Kidney (tissue), 14 donors: ENCODE results near the gene DRGX. TPM values are rescaled to one million over a fixed set of nuclear protein-coding genes. Genes with fewer than 3 reads are reported as not detected.
A peak's percentile ranks its signal among the peaks of the same experiment; 100 is the strongest.

Experiments used
- DNase-seq, 5 donors: peaks; one replicate each; pipeline ENCODE4 v3.0.0-alpha.2; 2013 to 2020
- FAIRE-seq: peaks from 2 replicates; lab custom pipeline; 2012; peaks lifted over from hg19 to GRCh38; lab: Jason Lieb, UNC
- H3K27ac ChIP-seq, 2 donors: one replicate each; pipeline ENCODE4 v1.7.0; 2013; ENCODE audit warnings: low read depth in 2 of 2, low read length in 2 of 2, inconsistent platforms in 1 of 2
- H3K27me3 ChIP-seq: one replicate; pipeline ENCODE4 v1.7.1; 2013; ENCODE audit warnings: low read length, inconsistent platforms; ENCODE audit not compliant: control insufficient read depth, insufficient read depth
- H3K36me3 ChIP-seq, 3 donors: one replicate each; pipeline versions ENCODE4 v1.7.0 to v1.7.1; 2013; ENCODE audit warnings: low read length in 3 of 3, control low read depth in 1 of 3, inconsistent platforms in 1 of 3; ENCODE audit not compliant: insufficient read depth in 3 of 3, control insufficient read depth in 2 of 3
- H3K4me1 ChIP-seq, 3 donors: one replicate each; pipeline versions ENCODE4 v1.7.0 to v1.7.1; 2013; ENCODE audit warnings: low read length in 3 of 3, inconsistent platforms in 1 of 3, low read depth in 1 of 3; ENCODE audit not compliant: control insufficient read depth in 2 of 3, insufficient read depth in 2 of 3
- H3K4me3 ChIP-seq, 3 donors: one replicate each; pipeline versions ENCODE4 v1.7.0 to v1.8.1; 2013; ENCODE audit warnings: low read length in 3 of 3, control low read depth in 1 of 3, inconsistent platforms in 1 of 3
- H3K9ac ChIP-seq, 3 donors: one replicate each; pipeline versions ENCODE4 v1.7.0 to v1.7.1; 2013; ENCODE audit warnings: low read length in 3 of 3, control low read depth in 1 of 3, inconsistent platforms in 1 of 3
- H3K9me3 ChIP-seq, 3 donors: one replicate each; pipeline versions ENCODE4 v1.7.0 to v1.7.1; 2013; ENCODE audit warnings: low read length in 3 of 3, control low read depth in 1 of 3, inconsistent platforms in 1 of 3; ENCODE audit not compliant: control insufficient read depth in 2 of 3, insufficient read depth in 1 of 3
- intact Hi-C: fragments of 100-400 bp; cut with DNase I; formaldehyde crosslinking; loops from one replicate; pipeline ENCODE4 v1.11.1; 2022
- polyA plus RNA-seq: library from polyadenylated mRNA; stranded (reverse); fragments of 350-450 nt; fragmentation: Illumina TruSeq; extraction: RNeasy Lipid Tissue Mini Kit (QIAGEN cat#74804); gene quantifications from one replicate; pipeline ENCODE4 v1.2.3, GENCODE V29; 2014; ENCODE audit warnings: low read depth, low replicate concordance; ENCODE audit not compliant: insufficient read depth
- total RNA-seq: library from RNA; stranded (reverse); fragmentation: NEBNext Ultra II Directional; extraction: Animal tissue kit (Norgen Biotek cat#: 25700); gene quantifications from one replicate; pipeline ENCODE4 v1.2.1, GENCODE V29; 2021
- TF ChIP-seq, protein P1 (sequence below): IDR thresholded peaks from 3 replicates; pipeline ENCODE4 v1.5.1; 2012; ENCODE audit warnings: mild to moderate bottlenecking, moderate library complexity, borderline replicate concordance; ENCODE audit not compliant: insufficient read depth; ENCODE audit errors: extremely low read depth
- donor health status: control.
- donor health status: control.
- donor health status: control.
- donor health status: control.
- donor health status: control.
- donor health status: DM: yes; HTN: yes; CAD: no.
- donor health status: Normal renal cell carcinoma (clear cell type).

DRGX gene
- total and polyA plus RNA-seq, 2 donors from 2014 or later: not detected

DNA sequence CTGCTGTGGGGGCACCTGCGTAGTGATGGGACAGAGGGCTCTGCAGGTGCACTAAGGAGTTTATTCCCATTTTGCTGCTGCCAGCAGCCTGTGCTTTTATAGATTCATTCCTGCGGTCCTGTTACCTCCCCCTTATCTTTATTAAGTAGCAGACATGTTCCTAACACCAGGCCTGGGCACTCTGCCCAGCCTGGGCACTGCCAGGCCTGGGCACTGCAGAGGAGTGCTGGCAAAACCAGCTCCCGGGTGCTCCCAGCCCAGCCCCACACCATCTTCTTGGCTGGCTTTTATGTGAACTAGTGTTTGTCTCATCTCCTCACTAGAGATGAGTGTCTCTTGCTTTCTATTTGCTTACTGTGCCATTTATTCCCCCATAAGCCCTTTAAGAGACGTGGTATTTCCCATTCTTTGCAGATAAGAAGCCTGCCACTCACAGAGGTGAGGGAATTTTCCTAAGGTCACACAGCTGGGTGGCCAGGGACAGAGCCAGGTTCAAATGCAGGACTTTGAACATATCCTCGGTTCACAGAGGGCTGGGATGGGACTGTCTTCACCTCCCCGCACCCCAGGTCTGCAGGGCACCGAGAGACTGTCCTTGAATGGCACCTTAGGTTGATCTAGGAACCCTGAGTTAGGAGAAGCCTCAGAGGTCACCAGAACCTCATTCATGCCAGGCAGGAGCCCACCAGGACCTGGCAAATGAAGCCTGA, 14.6 kb upstream of the DRGX start:
- H3K9ac ChIP-seq: no peak overlapping the region

DNA sequence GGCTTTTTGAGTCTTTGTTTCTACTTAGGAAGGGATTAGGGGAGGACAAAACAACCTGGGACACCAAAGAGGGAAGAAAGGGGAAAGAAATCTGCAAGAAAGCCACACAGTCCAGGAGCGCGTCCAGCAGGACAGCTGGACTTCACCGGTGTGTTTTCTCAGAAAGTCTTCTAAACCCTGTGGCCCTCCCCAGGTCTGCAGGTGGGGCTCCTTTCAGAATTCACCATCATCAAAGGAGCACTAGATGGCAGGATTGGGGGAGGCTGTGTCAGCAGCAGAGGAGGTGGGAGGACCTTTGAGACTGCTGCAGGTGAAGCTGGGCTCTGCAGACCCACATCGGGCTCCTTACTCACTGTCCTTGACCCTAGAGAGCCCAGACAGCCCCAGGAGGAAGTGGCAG, 13.9 kb upstream of the DRGX start:
- intact Hi-C loops: no loop called here
- TF ChIP-seq, protein P1, sequence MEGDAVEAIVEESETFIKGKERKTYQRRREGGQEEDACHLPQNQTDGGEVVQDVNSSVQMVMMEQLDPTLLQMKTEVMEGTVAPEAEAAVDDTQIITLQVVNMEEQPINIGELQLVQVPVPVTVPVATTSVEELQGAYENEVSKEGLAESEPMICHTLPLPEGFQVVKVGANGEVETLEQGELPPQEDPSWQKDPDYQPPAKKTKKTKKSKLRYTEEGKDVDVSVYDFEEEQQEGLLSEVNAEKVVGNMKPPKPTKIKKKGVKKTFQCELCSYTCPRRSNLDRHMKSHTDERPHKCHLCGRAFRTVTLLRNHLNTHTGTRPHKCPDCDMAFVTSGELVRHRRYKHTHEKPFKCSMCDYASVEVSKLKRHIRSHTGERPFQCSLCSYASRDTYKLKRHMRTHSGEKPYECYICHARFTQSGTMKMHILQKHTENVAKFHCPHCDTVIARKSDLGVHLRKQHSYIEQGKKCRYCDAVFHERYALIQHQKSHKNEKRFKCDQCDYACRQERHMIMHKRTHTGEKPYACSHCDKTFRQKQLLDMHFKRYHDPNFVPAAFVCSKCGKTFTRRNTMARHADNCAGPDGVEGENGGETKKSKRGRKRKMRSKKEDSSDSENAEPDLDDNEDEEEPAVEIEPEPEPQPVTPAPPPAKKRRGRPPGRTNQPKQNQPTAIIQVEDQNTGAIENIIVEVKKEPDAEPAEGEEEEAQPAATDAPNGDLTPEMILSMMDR: no peak
- no peak for DNase-seq
- no peak overlapping the region for H3K27ac ChIP-seq
- no peak for FAIRE-seq
- no peaks in the 10 kb centered on the region for H3K36me3 ChIP-seq
- no peaks in the 10 kb centered on the region for H3K9me3 ChIP-seq
- no peak overlapping the region for H3K4me3 ChIP-seq
- no peak overlapping the region for H3K9ac ChIP-seq
- no peaks in the 10 kb centered on the region for H3K4me1 ChIP-seq
- no peaks in the 10 kb centered on the region for H3K27me3 ChIP-seq

More for the DNA sequence above, 14.6 kb upstream of the DRGX start:
- intact Hi-C loops: no loop called here
- TF ChIP-seq, protein P1: no peak
- Histone ChIP-seq H3K4me3 (no peak overlapping the region), H3K9me3 (no peaks in the 10 kb centered on the region), H3K36me3 (no peaks in the 10 kb centered on the region), H3K4me1 (no peaks in the 10 kb centered on the region), H3K27me3 (no peaks in the 10 kb centered on the region), H3K27ac (no peak overlapping the region)
- DNase-seq (no peak), FAIRE-seq (no peak)

DNA sequence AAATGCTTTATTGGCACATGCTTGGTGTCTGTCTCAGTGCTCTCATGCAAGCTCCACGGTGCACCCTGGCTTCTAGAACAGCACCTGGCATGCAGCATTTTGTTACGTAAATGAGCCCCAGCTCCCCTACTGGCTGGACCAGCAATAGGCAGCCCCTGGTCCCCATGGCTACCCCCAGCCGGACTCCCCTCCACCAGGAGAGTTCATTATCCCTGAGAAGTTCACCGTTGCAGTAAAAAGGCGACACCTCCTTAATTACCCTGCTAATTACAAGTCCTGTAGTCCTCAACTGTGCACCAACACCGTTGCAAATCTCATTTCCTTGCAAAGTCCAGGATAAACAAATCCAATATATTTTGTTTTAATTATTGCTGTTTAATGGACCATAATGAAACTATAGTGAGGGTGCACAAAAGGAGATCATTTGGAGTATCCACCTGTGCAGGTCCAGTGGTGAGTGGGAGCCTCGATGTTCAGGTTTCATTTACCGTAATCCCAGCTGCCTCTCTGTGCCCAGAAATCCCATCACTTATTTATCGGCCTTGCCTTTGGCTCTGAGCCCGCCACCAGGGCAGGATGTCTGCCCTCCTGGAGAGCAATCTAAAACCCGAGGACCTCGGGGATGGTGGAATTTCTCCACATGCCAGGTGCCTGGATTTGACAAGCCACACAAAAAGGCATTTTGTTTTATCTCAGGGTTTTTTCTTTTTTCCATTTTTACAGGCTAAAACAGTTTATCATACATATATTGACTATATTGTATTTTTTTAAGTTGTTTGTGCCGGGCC, 12.8 kb upstream of the DRGX start:
- H3K9me3 ChIP-seq: no peaks in the 10 kb centered on the region
- H3K4me1 ChIP-seq: no peaks in the 10 kb centered on the region
- DNase-seq: peak in 4 of 5 donors; percentile 54 to 67 (median 66)
- H3K9ac ChIP-seq: no peak overlapping the region
- TF ChIP-seq, protein P1: no peak
- FAIRE-seq: no peak
- H3K4me3 ChIP-seq: no peak overlapping the region
- no peak overlapping the region for H3K27ac ChIP-seq
- intact Hi-C loops: no loop called here
- H3K36me3 ChIP-seq: no peaks in the 10 kb centered on the region
- H3K27me3 ChIP-seq: no peaks in the 10 kb centered on the region
